Effector CD8-positive, alpha-beta T cell (primary cell): ENCODE results near the gene VIPR2.
"Not testable (repeated sequence)": the region's sequence is repeated elsewhere in the genome, so short reads cannot be mapped to it uniquely, and the experiment has no call there.

Source experiments
- DNase-seq: peaks from one replicate; lab custom pipeline; 2025; lab: John Stamatoyannopoulos, UW

Gene VIPR2

DNA sequence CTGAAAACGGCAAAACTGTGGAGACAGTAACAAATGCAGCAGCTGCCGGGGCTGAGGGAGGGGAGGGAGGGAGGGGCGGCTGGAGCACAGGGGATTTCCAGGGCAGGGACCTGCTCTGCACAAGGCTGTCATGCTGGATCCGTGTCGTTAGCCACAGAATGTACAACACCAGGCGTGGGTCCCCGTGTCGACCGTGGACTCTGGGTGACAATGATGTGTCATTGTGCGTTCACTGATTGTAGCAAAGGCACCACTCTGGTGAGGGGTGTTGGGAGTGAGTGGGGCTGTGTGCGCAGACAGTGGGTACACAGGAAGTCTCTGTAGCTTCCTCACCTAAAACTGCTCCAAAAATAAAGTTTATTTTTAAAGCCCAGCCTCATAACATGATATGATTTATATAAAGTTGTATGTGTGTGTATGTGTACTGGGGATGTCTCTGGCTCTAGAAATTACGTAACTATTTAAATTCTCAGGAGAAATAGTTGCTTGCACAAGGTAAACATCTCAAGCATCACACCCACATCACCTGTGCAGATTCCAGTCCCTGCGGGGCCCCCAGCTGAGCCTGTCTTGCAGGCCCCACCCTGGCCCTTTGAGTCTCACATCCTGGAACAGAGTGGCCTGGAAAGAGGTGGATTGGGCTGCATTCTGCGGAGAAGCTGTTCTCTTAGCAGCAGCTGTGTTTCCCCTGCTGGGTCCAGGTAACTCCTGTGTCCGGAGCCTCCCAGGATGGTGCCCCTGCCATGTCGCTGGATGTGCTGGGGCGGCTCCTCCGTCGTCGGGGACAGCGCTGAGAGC lies 152.6 kb downstream of the VIPR2 start:
- DNase-seq: no peak

DNA sequence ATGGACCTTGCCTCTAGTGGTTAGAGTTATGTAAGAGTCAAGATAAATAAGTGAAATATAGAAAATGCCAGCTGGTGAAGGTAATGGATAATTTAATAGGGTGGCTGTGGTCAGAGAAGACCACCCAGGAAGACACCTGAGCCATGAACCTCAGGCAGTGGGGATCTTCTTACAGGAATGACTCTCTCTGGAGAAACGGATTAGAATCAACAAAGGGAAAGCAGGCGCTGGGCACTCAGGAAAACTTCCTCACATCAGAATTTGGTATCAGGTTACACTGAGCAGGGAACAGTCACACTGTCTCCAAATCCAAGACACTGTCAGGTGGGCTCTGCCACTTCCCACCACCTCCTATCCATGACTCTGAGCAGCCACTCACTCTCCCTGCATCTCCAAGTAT lies 155.7 kb downstream of the VIPR2 start:
- DNase-seq: no peak

DNA sequence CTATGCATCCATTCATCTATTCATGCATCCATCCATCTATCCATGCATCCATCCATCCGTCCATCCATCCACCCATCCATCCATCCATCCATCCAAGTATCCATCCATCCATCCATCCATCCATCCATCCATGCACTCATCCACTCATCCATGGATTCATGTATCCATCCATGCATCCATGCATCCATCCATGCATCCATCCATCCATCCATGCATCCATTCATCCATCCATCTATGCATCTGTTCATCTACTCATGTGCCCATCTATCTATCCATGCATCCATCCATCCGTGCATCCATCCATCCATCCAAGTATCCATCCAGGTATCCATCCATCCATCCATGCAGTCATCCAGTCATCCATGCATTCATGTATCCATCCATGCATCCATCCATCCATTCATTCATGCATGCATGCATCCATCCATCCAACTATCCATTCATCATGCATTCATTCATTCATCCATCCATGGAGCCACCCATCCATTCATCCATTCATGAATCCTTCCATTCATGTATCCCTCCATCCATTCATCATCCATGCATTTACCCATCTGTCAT lies 156.3 kb downstream of the VIPR2 start:
- no peak for DNase-seq

DNA sequence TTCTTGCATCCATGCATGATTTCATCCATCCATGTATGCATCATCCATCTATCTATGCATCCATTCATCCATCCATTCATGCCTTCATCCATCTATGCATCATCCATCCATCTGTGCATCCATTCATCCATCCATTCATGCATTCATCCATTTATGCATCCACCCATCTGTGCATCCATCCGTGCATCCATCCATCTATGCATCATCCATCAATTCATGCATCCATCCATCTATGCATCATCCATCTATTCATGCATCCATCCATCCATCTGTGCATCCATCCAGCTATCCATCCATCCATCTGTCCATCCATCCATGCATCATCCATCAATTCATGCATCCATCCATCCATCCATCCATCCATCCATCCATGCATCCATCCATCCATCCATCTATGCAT lies 157.0 kb downstream of the VIPR2 start:
- DNase-seq: no peak

DNA sequence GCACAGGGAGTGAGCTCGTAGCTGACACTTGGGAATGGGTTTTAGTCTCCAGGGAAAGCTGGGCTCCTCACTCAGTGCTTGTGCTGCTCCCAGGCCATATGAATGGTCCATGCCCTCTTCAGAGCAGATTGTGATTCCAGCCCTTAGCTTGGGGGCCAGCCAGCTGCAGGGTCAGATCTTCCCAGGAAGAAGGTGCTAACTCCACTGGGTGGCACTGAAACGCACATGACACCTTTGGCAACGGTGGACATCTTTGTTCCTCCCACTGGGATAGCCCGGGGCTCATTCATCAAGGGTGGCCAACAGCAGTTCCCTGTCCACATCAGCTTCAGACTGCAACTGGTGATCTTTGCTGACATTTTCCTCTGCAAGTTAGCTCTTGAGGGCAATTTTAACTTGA lies 159.1 kb downstream of the VIPR2 start:
- DNase-seq: no peak

DNA sequence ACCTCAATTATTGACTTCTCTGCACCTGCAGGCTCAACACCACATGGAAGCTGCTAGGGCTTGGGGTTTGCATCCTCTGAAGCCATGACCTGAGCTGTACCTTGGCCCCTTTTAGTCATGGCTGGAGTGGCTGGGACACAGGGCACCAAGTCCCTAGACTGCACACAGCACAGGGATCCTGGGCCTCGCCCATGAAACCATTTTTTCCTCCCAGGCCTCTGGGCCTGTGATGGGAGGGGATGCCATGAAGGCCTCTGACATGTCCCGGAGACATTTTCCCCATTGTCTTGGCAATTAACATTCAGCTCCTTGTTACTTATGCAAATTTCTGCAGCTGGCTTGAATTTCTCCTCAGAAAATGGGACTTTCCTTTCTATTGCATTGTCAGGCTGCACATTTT lies 160.7 kb downstream of the VIPR2 start:
- DNase-seq: not testable (repeated sequence)

DNA sequence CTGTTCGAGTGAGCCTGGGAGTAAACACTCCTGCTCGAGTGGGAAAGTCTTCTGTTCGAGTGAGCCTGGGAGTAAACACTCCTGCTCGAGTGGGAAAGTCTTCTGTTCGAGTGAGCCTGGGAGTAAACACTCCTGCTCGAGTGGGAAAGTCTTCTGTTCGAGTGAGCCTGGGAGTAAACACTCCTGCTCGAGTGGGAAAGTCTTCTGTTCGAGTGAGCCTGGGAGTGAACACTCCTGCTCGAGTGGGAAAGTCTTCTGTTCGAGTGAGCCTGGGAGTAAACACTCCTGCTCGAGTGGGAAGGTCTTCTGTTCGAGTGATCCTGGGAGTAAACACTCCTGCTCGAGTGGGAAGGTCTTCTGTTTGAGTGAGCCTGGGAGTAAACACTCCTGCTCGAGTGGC lies 162.6 kb downstream of the VIPR2 start:
- not testable (repeated sequence) for DNase-seq

DNA sequence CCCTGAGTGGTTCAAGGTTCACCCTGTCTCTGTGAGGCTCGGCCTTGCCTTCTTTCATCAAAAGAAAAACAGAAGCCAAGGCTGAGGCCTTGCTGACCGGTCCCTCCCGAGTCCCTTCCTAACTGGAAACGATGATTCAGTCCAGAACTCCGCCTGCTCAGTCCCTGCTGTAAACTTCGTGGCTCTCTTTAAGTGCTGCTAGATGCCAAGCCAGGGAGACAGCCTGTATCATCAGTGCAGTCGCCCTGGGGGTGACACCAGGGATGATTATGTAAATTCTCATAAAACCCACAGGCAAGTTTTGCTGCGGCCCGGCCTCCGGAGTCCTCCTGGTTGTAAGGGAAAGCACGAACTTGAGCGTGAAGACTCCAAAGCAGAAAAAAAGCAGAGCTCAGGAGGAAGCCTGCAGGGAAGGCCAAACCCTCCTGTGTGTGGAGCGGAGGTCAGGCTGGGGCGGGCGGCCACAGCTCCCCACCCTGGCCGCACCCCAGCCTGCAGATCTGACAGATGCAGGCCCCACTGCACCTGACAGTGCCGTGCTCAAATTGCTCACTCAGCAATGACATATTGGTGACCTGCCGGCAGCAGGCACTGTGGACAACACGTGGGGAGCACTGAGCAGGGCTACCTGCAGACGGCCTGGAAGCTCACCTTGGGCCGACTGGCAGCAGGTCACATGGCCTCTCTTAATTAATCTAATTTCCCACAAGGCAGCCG lies 164.9 kb downstream of the VIPR2 start:
- no peak for DNase-seq

DNA sequence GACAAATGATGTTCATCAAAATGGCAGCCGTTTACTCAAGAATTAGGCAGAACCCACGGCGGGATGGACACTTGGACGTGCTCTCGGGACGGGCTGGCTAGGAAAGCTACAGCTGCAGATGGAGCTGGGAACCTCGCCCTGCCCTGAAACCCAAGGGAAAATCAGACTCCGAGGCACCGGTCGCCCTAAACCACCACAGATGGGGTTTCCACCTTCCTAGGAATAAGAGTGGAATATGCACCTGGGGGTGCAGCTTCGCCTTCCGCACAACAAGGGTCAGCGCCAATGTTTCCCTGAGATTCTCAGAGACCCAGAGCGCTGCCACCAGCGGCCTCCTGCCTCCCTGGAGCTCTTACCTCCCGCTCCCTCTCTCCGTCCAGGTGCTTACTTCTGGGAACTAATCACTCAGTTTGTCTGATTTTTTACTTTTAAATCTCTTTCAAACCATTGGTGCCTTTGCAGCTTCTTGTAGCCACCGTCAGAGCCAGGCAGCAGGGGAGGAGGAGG lies 165.6 kb downstream of the VIPR2 start:
- DNase-seq: no peak
